Activated CD4-positive, CD25-positive, alpha-beta regulatory T cell treated with anti-CD3 and anti-CD28 coated beads, Interleukin-2, amount 50 U/mL, for 16 hours (primary cell): ENCODE measurements around the gene WNT11.

Experiments
- DNase-seq: peaks from one replicate; pipeline ENCODE4 v3.0.0-alpha.2; 2020; ENCODE audit warnings: low read depth, low spot score

WNT11 gene

GRCh38 chr11:76156971-76157427, 49.3 kb downstream of the WNT11 start:
- no peak for DNase-seq

GRCh38 chr11:76155500-76156227, 50.6 kb downstream of the WNT11 start:
- DNase-seq = no peak

- DNase-seq = no peak
Observed at GRCh38 chr11:76153571-76153923, 52.8 kb downstream of the WNT11 start.

GRCh38 chr11:76152741-76153570, 53.3 kb downstream of the WNT11 start:
- DNase-seq = no peak

- peak; percentile 65 for DNase-seq
Observed at GRCh38 chr11:76152086-76152681, 54.1 kb downstream of the WNT11 start.

- no peak for DNase-seq
Observed at GRCh38 chr11:76151556-76152085, 54.7 kb downstream of the WNT11 start.

GRCh38 chr11:76150141-76150540, 56.2 kb downstream of the WNT11 start:
- DNase-seq = no peak

GRCh38 chr11:76149713-76150112, 56.6 kb downstream of the WNT11 start:
- DNase-seq = no peak

GRCh38 chr11:76148941-76149613, 57.2 kb downstream of the WNT11 start:
- no peak for DNase-seq

- DNase-seq = no peak
Observed at GRCh38 chr11:76148231-76148630, 58.1 kb downstream of the WNT11 start.

GRCh38 chr11:76147106-76147740, 59.1 kb downstream of the WNT11 start:
- DNase-seq = no peak

- no peak for DNase-seq
Observed at GRCh38 chr11:76143274-76143673, 63.0 kb downstream of the WNT11 start.

GRCh38 chr11:76141901-76142588, 64.3 kb downstream of the WNT11 start:
- DNase-seq = no peak

GRCh38 chr11:76140912-76141574, 65.3 kb downstream of the WNT11 start:
- no peak for DNase-seq

GRCh38 chr11:76139314-76139713, 67.0 kb downstream of the WNT11 start:
- no peak for DNase-seq
